Epithelial cell of proximal tubule (primary cell): ENCODE results near the gene CTDSPL. TPM values are rescaled to one million over a fixed set of nuclear protein-coding genes. Genes with fewer than 3 reads are reported as not detected.

Experiments used
- DNase-seq: peaks from one replicate; pipeline ENCODE4 v3.0.0-alpha.2; 2011; ENCODE audit warnings: low read depth
- H3K4me3 ChIP-seq: 2 replicates; pipeline ENCODE4 v1.5.1; 2011; ENCODE audit warnings: low read depth, mild to moderate bottlenecking, low read length
- CTCF ChIP-seq: conservative IDR thresholded peaks from 2 replicates; pipeline ENCODE4 v1.5.1; 2012; ENCODE audit warnings: low read depth, mild to moderate bottlenecking, low read length
- total RNA-seq: library from RNA; depleted of rRNA; stranded (reverse); fragments of >200 nt; gene quantifications from 2 replicates; pipeline ENCODE4 v1.2.3, GENCODE V29; 2015

Gene CTDSPL
- total RNA-seq, 1 donor from 2014 or later = 25.5 TPM

GRCh38 chr3:37910671-37911400 is 49.2 kb downstream of the CTDSPL start:
- H3K4me3 ChIP-seq = no peak overlapping the region
- no peak for TF ChIP-seq CTCF
- DNase-seq = no peak

GRCh38 chr3:37912052-37912733 is 50.5 kb downstream of the CTDSPL start:
- TF ChIP-seq CTCF = peak; percentile 45
- no peak overlapping the region for H3K4me3 ChIP-seq
- no peak for DNase-seq

- H3K4me3 ChIP-seq = no peak overlapping the region
- no peak for DNase-seq
- no peak for TF ChIP-seq CTCF
These were observed 51.8 kb downstream of the CTDSPL start for GRCh38 chr3:37913522-37913921.

GRCh38 chr3:37916685-37917084 is 55.0 kb downstream of the CTDSPL start:
- no peak overlapping the region for H3K4me3 ChIP-seq
- TF ChIP-seq CTCF = no peak
- DNase-seq = no peak

GRCh38 chr3:37918627-37919026 is 56.9 kb downstream of the CTDSPL start:
- TF ChIP-seq CTCF = no peak
- no peak overlapping the region for H3K4me3 ChIP-seq
- no peak for DNase-seq

GRCh38 chr3:37920156-37920699 is 58.5 kb downstream of the CTDSPL start:
- no peak overlapping the region for H3K4me3 ChIP-seq
- no peak for DNase-seq
- no peak for TF ChIP-seq CTCF
